Melanocyte of skin (primary cell): ENCODE data around the gene LRBA. TPM values are rescaled to one million over a fixed set of nuclear protein-coding genes. Genes with fewer than 3 reads are reported as not detected.

Source experiments
- small RNA-seq, 2 donors: library from RNA; depleted of rRNA; stranded (forward); fragments of <200 nt; gene quantifications; one replicate each; pipeline ENCODE3, GENCODE V24; 2012
- total RNA-seq, 2 donors: library from RNA; depleted of rRNA; stranded (reverse); fragments of >200 nt; gene quantifications; 2 replicates each; pipeline ENCODE4 v1.2.3, GENCODE V29; 2012

Gene LRBA
- 10 to 100 TPM; 35.1 to 60.9 TPM for total RNA-seq

GRCh38 chr4:151014521-151015458 lies at the start of gene LRBA:
Gene LRBA (minus strand): TSS chr4:151015284. CDS start chr4:151014642, 642 bp downstream.

GRCh38 chr4:150582146-150582872 lies 432.8 kb downstream of the LRBA start, which contains the start of gene MAB21L2:
Gene MAB21L2 (plus strand): TSS chr4:150582151. CDS start chr4:150583030, 879 bp downstream.

Small RNA genes within 50 kb of the gene (small RNA-seq; reads per million reads assigned to genes)
- gene RNA5SP168 = 0 reads per million in 2 donors

Other genes with a start within 250 kb of the LRBA start
- 1,000 to 10,000 TPM in 1 of 2 donors, 100 to 1,000 TPM in 1; 574 to 1,147 TPM for gene RPS3A, start 84.3 kb upstream of the LRBA start, total RNA-seq